HepG2 (cell line): ENCODE data around the gene ZNF213. TPM values are rescaled to one million over a fixed set of nuclear protein-coding genes. Genes with fewer than 3 reads are reported as not detected.
A peak's percentile ranks its signal among the peaks of the same experiment; 100 is the strongest.

ENCODE experiments used
- ASH2L ChIP-seq: fragments of 300-600, 200-600 bp; sonication (generic); IDR thresholded peaks from 2 replicates; pipeline ENCODE4 v1.7.0; 2017; ENCODE audit warnings: low read depth, mild to moderate bottlenecking, moderate library complexity, mixed read lengths, low read length; ENCODE audit not compliant: insufficient read length
- CBX1 ChIP-seq: IDR thresholded peaks from one replicate; pipeline ENCODE4 v1.6.1; 2016; ENCODE audit warnings: antibody characterized with exemption, low read depth
- DNMT1 ChIP-seq: sonication (generic); formaldehyde crosslinking; IDR thresholded peaks from 2 replicates; pipeline ENCODE4 v1.5.1; 2020; ENCODE audit warnings: mild to moderate bottlenecking, missing genetic modification reagents
- DRAP1 ChIP-seq: IDR thresholded peaks from 2 replicates; pipeline ENCODE4 v1.6.1; 2016; ENCODE audit warnings: missing genetic modification reagents, missing compliant biosample characterization
- ERF ChIP-seq: IDR thresholded peaks from 2 replicates; pipeline ENCODE4 v1.6.1; 2018; ENCODE audit warnings: missing biosample characterization, missing genetic modification reagents
- HOXA9 ChIP-seq: sonication (generic); formaldehyde crosslinking; IDR thresholded peaks from 2 replicates; pipeline ENCODE4 v1.8.1; 2022; ENCODE audit warnings: missing genetic modification reagents, mild to moderate bottlenecking, moderate library complexity, borderline replicate concordance
- NKX3-1 ChIP-seq: sonication (generic); formaldehyde crosslinking; IDR thresholded peaks from 2 replicates; pipeline ENCODE4 v1.5.0; 2020; ENCODE audit warnings: missing genetic modification reagents
- PRPF4 ChIP-seq: fragments of 200-400 bp; formaldehyde crosslinking; IDR thresholded peaks from 2 replicates; pipeline ENCODE4 v1.6.1; 2016; ENCODE audit warnings: low read length, low read depth; ENCODE audit not compliant: poor library complexity, severe bottlenecking
- SNAI1 ChIP-seq: sonication (generic); formaldehyde crosslinking; IDR thresholded peaks from 2 replicates; pipeline ENCODE4 v1.5.0; 2020; ENCODE audit warnings: mild to moderate bottlenecking, missing genetic modification reagents, borderline replicate concordance
- TCF12 ChIP-seq, 2 experiments: fragments of 450-650 bp in 1 of 2; sonication (generic) in 1 of 2; formaldehyde crosslinking in 1 of 2; IDR thresholded peaks; 2 replicates each; pipeline versions ENCODE4 v1.6.1 to v1.8.0; 2017 to 2022; ENCODE audit warnings: antibody characterized with exemption in 1 of 2, mild to moderate bottlenecking in 1 of 2, missing genetic modification reagents in 1 of 2, moderate library complexity in 1 of 2
- ZFP82 ChIP-seq: sonication (generic); formaldehyde crosslinking; IDR thresholded peaks from 2 replicates; pipeline ENCODE4 v1.5.1; 2020; ENCODE audit warnings: mild to moderate bottlenecking, missing genetic modification reagents, borderline replicate concordance
- ZFP91 ChIP-seq: sonication (generic); formaldehyde crosslinking; IDR thresholded peaks from 2 replicates; pipeline ENCODE4 v1.9.0; 2022; ENCODE audit warnings: missing genetic modification reagents, mild to moderate bottlenecking, borderline replicate concordance
- ZNF136 ChIP-seq: sonication (generic); formaldehyde crosslinking; IDR thresholded peaks from 2 replicates; pipeline ENCODE4 v1.8.1; 2022; ENCODE audit warnings: low read depth, mild to moderate bottlenecking, moderate library complexity, missing genetic modification reagents
- ZNF276 ChIP-seq: sonication (generic); formaldehyde crosslinking; IDR thresholded peaks from 2 replicates; pipeline ENCODE4 v1.4.0; 2020; ENCODE audit warnings: mild to moderate bottlenecking, low read depth, missing genetic modification reagents
- ZNF546 ChIP-seq: sonication (generic); formaldehyde crosslinking; conservative IDR thresholded peaks from 2 replicates; pipeline ENCODE4 v1.8.1; 2023; ENCODE audit warnings: mild to moderate bottlenecking, missing genetic modification reagents
- ZNF557 ChIP-seq: sonication (generic); formaldehyde crosslinking; IDR thresholded peaks from 2 replicates; pipeline ENCODE4 v1.4.0; 2020; ENCODE audit warnings: missing genetic modification reagents
- ZNF678 ChIP-seq: sonication (generic); formaldehyde crosslinking; IDR thresholded peaks from 2 replicates; pipeline ENCODE4 v1.4.0; 2020; ENCODE audit warnings: mild to moderate bottlenecking, missing genetic modification reagents
- ZNF687 ChIP-seq: sonication (generic); formaldehyde crosslinking; IDR thresholded peaks from 2 replicates; pipeline ENCODE4 v1.5.1; 2020; ENCODE audit warnings: mild to moderate bottlenecking, missing genetic modification reagents, moderate library complexity
- ZNF709 ChIP-seq: sonication (generic); formaldehyde crosslinking; IDR thresholded peaks from 2 replicates; pipeline ENCODE4 v1.5.0; 2020; ENCODE audit warnings: mild to moderate bottlenecking, missing genetic modification reagents
- ZNF782 ChIP-seq: sonication (generic); formaldehyde crosslinking; IDR thresholded peaks from 2 replicates; pipeline ENCODE4 v1.4.0; 2020; ENCODE audit warnings: missing genetic modification reagents, mild to moderate bottlenecking, borderline replicate concordance
- ZNF816 ChIP-seq: sonication (generic); formaldehyde crosslinking; IDR thresholded peaks from 2 replicates; pipeline ENCODE4 v1.8.0; 2022; ENCODE audit warnings: missing genetic modification reagents, mild to moderate bottlenecking, borderline replicate concordance
- polyA plus RNA-seq, 8 experiments: library from polyadenylated mRNA; depleted of rRNA in 3 of 8; stranded (reverse) in 7 of 8; unstranded in 1 of 8; fragments of >200 nt; fragmentation: Illumina TruSeq in 4 of 8; extraction: Trizol in 4 of 8; gene quantifications; 2 replicates each; pipeline versions ENCODE4 v1.2.1 to v1.2.3, GENCODE V29; 2011 to 2016; ENCODE audit warnings: low read depth in 4 of 8, missing spikeins in 1 of 8, mixed read lengths in 1 of 8; ENCODE audit not compliant: insufficient read depth in 1 of 8
- total RNA-seq, 5 experiments: library from RNA; depleted of rRNA; stranded (reverse); fragments of >200 nt; fragmentation: Illumina TruSeq; extraction: Trizol; gene quantifications; 2 replicates each; pipeline ENCODE4 v1.2.3, GENCODE V29; 2016; ENCODE audit warnings: low read depth in 1 of 5

ZNF213 gene
- total and polyA plus RNA-seq, 2 of the 13 experiments (the other 11 are each of a cell fraction or from before 2014, with no cell fraction given) = 0.59 to 0.97 TPM

- TF ChIP-seq ZNF709 (CRISPR knock-in tag) = no peak
- no peak for TF ChIP-seq SNAI1
- TF ChIP-seq CBX1 = no peak
- no peak for TF ChIP-seq DRAP1
- no peak for TF ChIP-seq ZNF816 (CRISPR knock-in tag)
- 0 out of 2 replicates have a peak, but pooled peaks have one; percentile 75 for TF ChIP-seq DNMT1
- no peak for TF ChIP-seq TCF12 (IDR thresholded peaks at IDR 0.05)
- no peak for TF ChIP-seq TCF12 (CRISPR knock-in tag; IDR thresholded peaks at IDR 0.05)
- TF ChIP-seq ASH2L = peak; percentile 13
- 0 out of 2 replicates have a peak, but pooled peaks have one; percentile 57 for TF ChIP-seq ZNF276
- 0 out of 2 replicates have a peak, but pooled peaks have one; percentile 54 for TF ChIP-seq ZNF678 (CRISPR knock-in tag)
- TF ChIP-seq ZFP82 (CRISPR knock-in tag) = no peak
- TF ChIP-seq ZNF782 (CRISPR knock-in tag) = peak; percentile 74; the same call in 1 of the 2 replicates
- no peak for TF ChIP-seq ERF
- TF ChIP-seq ZNF687 (CRISPR knock-in tag) = peak; percentile 68; the same call in 1 of the 2 replicates
- TF ChIP-seq ZFP91 = peak; percentile 41; the same call in 1 of the 2 replicates
- TF ChIP-seq ZNF136 (CRISPR knock-in tag) = no peak
- TF ChIP-seq HOXA9 (CRISPR knock-in tag) = no peak
- TF ChIP-seq ZNF546 = no peak; the same call in 1 of the 2 replicates
- no peak for TF ChIP-seq PRPF4
- 0 out of 2 replicates have a peak, but pooled peaks have one; percentile 13 for TF ChIP-seq ZNF557
- peak; percentile 43; the same call in 1 of the 2 replicates for TF ChIP-seq NKX3-1 (CRISPR knock-in tag)
These were observed 392 bp downstream of the ZNF213 start (continued) for GRCh38 chr16:3135126-3135715.
